Pons (tissue), 1 donor: ENCODE measurements around the gene BCL11A.

Experiments
- DNase-seq: peaks from one replicate; pipeline ENCODE4 v3.0.0-alpha.2; 2016; ENCODE audit warnings: low spot score

Gene BCL11A

DNA sequence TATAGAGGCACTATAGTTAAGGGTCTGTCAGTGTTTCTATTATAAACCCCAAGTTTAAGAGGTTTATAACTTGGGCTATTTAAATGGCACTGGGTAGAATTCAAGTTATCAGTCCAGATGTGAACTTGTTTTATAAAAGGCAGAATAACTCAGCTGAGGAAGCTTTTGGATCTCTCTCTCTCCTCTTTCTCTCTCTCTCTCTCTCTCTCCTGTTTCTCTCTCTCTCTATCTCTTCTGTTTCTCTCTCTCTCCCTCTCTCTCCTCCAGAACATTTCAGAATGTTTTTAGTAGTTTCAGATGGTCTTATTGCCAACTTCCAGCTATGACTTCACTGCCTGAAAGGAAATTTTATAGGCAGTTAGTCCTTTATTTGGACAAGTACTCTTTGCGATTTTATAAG lies 6.4 kb upstream of the BCL11A start:
- no peak for DNase-seq

DNA sequence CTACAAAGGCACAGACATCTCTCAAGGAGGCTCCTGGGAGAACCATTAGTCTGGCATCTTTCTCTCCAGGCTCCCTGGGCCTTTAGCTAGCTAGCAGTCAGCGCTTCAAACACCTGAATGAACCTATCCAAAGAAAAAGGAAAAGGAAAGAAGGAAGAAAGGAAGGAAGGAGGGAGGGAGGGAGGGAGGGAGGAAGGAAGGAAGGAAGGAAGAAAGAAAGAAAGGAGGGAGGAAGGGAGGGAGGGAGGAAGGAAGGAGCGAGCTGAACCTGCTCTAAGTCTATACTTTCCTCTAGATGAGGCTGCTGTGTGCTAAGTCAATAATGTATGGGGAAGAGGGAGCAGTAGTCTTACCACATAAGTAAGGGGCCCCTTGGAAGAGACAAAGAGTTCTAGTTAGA lies 5.1 kb upstream of the BCL11A start:
- DNase-seq: no peak

DNA sequence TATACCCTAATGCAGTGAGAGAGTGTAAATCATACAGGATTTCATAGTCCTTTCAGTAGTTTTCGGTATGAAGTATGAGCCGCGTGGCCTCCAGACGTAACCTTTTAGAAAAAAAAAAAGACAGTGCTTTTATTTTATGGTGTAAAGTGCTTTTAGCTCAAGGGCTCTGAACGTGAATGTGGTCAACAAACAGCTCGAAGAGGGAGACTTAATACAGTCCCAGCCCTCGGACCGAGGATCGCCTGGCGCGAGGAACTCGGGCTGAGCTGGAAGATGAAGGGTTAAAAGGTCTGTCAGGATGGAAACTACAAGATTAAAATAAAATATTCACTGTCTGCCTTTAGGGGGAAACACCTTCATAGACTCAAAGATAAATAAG lies 4.0 kb upstream of the BCL11A start:
- DNase-seq: no peak

DNA sequence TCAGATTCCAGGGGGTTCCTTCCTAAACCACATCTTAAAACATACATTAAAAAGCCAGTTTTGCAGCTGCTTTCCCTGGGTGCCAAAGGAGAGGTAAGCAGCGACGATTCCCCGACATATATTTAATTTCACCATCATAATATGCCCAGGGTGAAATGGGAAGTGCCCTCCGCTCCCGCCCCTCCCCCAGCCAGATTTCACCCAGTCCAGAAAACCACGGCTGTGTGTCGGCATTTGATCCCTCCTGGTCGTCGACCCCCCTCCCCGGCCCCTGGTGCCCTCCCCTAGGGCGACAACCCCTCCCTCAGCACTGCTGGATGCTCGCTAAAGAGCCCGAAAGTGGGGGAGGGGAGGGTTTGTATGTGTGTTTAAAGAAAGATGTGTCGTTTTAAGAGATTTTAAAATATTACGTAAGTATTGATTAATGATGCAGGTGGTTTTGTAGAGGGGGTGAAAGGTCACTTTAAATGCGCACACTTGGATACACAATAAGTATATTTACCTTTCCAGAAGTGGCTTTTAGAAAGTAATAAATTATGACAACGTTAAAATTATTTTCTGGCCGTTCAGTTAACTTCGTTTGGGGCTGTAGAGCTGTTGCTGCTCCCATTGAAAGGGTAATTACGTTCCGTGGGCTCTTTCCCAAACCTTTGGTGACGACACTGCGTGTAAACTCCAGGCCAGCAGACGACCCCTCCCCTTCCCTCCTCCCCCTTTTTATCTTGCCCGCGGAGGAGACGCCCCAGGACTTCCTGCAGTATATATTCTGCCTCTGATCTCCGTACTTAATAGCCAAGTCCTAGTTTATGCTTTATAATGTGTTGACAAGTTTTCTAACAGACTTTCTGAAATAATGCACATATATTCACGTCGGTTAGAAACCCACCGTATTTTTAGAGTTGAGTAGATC lies 3.4 kb upstream of the BCL11A start:
- no peak for DNase-seq

DNA sequence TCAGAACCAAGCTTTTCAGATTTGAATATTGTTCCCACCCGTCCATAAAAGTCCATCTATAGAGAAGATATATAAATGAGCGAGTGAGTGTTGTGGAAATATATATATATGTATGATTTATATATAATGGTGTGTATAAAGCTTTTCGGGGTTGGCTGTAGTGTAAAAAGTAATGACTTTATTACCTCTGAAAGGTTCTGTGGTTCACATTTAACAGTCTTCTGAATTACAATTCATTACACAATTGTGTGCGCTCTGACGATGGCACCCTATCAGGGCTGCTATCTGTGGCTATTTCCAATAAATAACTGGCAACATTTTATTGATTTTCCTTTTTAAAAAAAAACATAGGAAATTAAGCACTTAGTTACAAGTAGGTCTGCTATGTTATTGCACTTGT lies 2.7 kb upstream of the BCL11A start:
- no peak for DNase-seq

DNA sequence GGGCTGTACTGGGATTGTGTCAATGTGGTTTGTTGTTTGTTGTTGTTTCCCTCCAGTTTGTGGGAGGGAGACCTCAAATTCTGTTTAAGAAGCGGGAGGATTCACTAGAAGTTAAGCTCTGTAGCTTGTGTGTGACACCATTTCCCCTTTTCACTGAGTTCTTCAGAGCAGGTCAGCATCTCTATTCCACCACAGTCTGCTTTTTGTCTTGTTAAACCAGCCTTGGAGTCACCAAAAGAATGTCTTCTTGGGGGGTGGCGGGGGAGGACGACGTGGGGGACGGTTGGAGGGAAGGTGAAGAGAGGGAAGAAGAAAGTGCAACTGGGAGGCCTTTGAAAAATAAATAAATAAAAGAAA lies 2.3 kb upstream of the BCL11A start:
- DNase-seq: peak; percentile 53

DNA sequence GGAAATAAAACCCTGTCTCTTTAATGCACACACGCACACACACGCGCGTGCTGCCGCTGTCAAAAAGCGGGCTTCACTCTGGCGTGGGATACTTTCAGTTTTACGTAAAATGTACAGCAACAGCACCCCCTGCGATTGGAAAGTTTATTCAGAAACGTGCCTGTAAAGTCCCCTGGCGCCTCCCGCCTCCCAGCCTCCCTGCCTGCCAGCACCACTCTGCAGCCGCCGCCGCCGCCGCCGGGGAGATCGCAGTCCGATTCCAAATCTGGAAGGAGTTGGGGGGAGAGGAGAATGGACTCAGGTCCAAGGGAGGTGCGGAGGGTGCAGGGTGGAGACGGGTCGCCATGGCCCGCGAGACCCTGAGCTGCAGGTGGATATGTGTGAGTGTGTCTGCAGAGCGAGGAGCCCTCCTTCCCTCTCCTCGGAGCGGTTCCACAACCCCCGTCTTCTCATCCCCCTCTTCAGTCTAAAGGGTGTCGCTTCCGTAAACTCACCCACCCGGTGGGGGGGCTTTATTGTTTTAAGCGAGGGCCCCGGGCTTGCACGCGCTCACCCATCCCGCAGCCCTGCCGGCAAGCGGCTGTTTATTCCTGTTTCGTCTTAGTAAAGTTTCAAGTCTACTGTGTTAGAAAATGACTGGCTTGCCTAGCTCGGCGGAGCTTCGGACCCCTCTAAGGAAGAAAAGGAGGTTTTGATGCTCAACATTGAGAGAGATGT lies 1.8 kb upstream of the BCL11A start:
- DNase-seq: peak; percentile 38

DNA sequence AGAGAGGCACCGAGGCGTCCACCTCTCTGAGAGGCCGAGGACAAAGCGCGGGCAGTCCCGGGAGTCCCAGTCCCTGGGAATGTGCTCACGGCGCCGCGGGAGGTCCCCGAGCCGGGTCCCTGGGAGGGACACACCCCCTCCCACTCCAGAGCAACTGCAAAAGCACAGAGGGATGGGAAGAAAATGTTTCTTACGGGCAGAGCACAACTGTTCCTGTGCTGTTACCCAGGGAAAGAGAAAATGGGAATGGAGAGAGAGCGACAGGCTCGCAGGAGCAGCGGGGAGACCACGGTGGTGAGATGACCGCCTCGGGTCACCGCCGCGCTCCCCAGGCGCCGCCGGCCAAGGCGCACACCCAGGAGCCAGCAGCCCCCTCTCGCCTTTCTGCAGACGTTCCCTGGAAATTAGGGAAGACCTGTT lies 1.2 kb upstream of the BCL11A start:
- DNase-seq: no peak

DNA sequence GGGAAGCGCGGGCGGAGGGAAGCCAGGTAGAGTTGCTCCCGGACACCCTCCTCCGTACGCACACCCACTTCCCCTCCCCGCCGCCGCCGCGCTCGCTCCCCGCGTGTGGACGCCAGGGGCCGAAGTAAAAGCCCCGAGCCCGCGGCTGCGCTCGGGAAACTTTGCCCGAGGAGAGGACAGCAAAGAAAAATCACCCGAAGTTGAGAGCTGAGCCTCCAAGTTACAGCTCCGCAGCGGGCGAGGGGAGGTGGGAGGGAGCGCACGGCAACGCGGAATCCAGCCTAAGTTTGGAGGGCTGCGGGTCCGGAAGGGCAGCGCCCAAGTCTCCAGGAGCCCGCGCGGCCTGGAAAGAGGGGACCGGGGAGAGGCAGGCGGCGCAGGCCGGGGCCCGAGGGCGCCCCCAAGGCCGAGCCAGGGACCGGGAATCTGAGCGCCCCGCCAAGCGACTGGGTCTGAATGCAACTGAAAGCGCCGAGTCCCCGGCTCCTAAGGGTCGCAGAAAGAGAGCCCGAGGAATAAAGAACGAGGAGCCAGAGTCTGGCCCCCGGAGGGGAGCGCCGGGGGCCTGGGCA lies 706 bp upstream of the BCL11A start:
- no peak for DNase-seq

DNA sequence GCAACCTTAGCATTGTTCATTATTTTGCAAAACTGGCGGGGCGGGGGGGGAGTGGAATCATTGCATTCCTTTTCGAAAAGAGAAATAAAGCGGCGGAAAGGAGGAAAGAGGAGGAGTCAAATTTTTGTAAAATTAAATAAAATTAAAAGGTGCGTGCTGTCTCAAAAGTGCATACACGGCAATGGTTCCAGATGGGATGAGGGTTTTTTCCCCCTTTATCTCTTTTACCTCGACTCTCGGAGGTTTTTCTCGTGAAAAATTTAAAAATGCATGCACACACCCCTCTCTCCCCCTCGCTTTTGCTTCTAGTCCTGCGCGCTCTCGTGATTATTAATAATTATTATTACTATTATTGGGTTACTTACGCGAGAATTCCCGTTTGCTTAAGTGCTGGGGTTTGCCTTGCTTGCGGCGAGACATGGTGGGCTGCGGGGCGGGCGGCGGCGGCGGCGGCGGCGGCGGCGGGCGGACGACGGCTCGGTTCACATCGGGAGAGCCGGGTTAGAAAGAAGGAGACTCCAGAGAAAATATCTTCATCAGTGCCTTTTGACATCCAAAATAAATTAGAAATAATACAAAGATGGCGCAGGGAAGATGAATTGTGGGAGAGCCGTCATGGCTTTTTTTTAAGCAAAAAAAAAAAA lies 481 bp downstream of the BCL11A start:
- DNase-seq: no peak

DNA sequence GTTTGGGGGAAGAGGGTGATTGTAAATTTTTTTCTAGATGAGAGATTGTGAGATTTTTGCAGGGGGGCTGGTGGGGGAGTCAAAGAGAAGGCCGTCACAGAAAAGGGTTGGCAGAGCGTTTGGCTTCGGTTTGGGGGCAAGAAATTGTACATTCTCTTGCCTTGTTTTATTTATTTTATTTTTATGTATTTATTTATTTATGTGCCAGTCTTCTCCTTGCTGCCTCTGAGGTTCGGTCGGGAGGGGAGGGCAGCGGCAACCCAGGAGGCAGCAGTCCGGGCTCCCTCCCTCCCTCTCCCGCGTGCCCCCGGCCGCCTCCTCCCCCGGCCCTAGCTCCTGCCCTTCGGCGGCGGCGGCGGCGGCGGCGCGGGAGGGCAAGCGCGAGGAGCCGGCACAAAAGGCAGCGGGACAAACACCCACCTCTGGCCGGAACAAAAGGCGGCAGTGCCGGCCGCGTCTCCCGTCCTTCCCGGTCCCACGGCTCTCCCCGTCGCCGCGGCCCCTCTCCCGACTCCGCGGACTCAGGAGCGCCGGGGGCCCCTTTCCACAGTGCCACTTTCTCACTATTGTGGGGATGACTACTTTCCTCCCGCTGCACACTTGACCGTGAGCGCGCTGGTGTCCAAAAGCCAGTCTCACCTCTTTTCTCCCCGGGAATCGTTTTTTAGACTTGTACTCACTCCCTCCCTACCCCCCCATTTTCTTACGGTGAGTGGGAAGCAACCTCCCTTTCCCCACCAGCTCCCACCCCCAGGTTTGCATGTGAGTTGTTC lies 1.2 kb downstream of the BCL11A start:
- no peak for DNase-seq

DNA sequence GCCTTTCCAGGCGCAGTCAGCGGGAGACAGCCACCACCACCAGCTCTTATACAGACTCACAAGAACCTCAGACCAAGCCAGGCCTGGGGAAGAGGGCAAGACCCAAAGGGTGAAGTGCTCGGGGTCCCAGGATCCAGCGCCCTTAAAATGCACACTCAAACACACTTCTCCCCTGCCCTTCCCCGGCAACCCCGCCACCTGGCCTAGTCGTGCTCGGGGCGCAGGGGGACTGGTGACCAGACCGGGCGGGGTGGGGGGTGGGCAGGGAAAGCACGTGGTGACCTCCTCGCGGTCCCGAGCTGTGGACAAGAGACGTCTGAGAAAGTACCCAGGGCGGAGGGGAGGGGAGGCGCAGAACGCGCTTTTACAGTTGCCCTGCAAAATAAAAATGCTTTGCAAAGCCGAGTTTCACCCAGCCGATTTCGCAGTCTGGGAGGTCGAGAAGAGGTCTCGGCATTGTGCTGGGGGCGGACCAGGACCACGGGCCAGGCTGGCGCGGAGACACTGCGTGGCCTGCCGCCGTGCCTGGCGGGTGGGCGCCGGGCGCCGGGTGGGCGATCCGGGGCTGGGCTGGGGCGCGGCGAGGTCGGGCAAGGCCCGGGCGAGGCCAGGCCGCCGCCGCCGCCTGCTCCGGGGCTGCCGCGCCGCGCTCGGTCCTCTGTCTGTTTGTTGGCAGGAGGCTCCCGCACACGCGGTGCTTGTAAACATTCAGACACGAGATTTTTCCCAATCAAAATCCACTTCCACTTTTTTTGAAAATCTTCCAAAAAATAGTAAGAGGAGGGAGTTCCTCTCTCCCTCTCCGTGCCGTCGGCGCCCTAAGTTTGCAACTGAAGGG lies 2.0 kb downstream of the BCL11A start:
- no peak for DNase-seq

DNA sequence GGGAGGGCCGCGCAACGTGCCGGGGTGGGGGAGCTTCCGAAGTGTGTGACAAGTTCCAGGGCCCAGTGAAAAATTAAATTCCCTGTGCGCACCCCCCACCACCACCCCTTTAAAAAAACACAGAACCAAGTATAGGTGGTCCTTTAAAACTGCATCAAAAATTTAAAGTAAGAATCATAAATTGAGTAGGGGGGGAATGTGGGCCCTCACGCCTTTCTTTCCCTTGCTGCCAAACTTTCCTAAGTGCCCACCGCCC lies 2.5 kb downstream of the BCL11A start:
- no peak for DNase-seq

DNA sequence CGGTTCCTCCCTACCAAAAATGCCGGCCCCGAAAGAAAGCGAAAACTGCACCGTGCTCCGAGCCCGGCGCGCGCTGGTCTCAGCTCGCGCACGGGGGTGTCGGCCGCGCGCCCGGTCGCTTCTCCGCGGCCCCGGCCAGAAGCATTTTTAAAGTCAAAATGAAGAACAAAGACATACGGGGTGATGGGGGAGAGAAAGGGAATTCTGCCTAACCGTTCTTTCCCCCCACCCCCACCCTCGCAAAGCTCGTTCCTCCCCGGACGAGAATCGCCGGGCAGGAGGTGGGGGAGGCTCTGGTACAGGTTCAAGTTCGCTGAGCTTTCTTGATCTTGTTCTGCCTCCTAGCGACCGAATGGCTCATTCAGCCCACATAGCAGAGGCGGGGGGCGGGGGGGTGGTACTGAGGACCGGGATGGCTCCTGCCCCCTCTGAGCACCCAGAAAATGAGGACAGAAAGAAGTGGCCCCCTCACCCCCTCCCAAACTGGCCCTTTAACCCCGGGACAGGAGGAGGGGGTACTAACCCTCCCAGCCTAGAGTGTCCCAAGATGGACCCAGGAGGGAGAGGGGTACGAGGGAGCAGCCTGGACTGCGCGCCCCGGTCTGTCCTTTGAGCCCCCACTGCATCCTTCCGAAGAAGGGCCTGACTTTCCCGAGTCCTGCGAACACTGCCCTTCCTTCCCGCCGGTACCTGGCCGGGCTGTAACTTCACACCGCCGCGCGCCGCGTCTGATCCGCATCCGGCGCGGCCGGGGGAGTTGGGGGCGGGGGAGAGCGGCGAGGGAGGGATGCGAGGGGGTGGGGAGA lies 3.1 kb downstream of the BCL11A start:
- peak; percentile 84 for DNase-seq

DNA sequence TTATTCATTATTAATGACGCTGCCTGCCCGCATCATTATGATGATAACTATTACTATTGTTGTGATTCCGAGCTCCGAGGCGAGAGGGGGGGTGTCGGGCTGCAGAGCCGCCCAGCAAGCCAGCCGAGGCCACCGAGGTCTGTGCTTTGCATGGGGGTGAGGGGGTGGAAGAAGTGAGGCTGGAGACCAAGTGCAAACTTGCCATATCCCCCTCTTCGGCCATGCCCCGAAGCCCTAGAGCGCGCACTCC lies 3.6 kb downstream of the BCL11A start:
- DNase-seq: no peak

DNA sequence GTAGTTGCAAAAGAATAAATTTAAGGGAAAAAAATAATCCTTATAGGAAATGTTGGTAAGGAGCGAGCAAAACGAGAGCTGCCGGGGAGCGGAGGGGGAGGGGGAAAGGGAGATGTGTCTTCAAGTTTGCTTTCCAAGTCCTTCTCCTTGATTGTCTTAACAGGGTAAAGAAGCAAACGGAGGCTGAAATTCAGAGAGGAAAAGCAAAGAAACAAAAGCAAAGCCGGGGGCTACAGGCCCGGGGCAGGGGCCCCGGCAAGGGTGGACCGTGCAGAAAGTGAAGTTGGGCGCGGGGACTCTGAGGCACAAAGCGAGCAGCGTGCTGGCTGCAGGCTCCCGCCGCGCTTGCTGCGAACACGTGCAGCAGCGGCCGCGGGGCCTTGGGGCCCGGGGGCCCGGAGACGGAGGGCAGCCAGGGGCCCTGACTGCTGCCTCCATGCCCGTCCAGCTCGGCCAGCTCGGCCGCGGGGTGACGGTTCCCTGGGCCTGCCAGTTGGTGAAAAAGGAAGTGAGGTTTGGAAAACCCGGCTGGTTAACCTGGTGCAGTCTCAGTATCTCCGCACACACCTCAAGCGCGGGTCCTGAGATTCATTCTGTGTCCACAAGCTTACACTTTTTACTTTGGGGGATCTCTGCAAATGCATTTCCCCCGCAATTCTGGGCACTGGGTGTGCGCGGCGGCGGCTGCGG lies 4.1 kb downstream of the BCL11A start:
- DNase-seq: no peak

DNA sequence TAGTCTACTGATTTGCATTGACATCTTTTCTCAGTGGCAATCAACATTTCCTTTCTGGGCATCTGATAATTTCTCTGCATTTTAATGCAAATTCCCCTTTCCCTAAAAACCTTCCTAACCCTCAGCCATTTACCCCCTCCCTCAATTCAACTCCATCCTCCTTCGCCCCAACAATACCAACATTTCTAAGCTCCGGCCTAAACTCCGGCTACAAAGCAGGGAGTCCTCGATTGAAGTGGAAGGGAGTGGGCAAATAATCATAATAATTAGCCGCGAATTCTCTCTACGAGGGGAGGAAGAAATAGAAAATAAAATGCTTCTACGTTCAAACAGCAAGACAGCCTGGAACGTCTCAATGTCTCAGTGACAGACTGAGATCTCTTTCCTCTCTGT lies 4.6 kb downstream of the BCL11A start:
- no peak for DNase-seq

DNA sequence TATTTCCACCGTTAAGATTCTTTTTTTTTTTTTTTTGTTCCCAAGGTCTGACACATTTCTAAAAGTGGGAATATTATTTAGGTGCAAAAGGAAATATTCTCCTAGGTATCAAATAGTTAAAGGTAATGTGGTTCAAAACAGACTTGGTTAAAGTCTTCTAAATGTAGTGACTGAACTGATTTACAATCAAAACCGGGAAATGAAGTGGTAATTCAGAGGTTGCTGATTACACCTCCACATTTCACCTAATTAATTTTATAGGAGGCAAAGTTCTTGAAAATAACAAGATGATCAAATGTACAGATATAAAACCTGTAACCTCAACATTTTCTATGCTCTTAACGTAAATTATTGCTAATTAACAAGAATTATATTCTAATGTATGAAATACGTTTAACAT lies 5.1 kb downstream of the BCL11A start:
- DNase-seq: no peak

DNA sequence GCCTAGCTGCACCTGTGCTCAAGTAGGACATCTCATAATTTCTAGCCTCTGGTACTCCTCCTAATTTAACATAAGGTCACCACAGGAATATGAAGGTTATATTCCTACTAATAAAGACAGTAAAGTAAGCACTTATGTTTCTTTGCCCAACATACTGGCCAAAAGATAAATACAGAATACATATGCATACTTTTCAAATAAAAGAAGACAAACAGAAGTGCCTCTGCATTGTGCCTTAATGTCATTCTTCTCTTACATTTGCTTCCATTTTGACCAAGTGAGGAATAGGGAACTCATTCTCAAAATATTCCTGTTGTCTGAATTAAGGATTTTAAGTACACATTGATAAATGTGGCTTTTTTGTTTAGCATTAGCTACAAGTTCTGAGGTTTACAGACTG lies 5.6 kb downstream of the BCL11A start:
- no peak for DNase-seq

DNA sequence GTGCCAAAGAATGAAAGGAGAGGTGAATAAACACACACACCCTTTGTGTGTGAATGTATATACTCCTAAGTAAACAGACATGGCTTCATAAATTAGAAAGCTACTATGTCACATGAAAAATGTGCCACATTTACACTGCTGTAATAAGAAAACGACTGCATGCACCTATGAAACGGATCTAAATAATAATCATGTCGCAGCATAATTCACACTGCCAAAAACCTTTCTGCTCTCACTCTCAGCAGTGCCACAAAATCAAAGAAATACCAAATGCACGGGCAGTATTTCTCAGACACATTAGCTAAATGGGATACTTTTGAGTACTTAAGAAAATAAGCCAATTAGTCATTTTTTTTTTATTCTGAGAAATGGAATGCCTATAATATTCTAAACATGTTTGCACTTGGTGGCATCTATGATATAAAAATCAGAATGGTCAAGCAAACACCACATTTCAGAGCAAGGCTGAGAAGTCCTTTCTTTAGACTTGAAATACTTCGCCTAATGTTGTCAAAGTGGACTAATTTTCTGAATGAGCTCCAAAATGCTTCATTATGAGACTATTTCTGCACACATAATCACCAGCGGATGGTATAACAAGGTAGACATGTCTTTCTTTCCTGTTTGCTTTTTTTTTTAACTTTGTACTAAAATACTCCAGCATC lies 6.6 kb downstream of the BCL11A start:
- DNase-seq: no peak
